H1 (cell line): ENCODE results near the gene ABCA13. TPM values are rescaled to one million over a fixed set of nuclear protein-coding genes. Genes with fewer than 3 reads are reported as not detected.

Experiments used
- CTCF ChIA-PET: fragments of 300-600 bp; sonication (Branson Sonifier 250); formaldehyde crosslinking; loops from one replicate; lab custom pipeline; 2021; ENCODE audit not compliant: partially characterized antibody; lab: Charles Lee
- POLR2A ChIA-PET: fragments of 300-600 bp; sonication (Branson Sonifier 250); formaldehyde crosslinking; loops from one replicate; lab custom pipeline; 2021; ENCODE audit warnings: inconsistent platforms; ENCODE audit not compliant: partially characterized antibody; lab: Charles Lee
- DNase-seq, 2 experiments: peaks; one replicate each; pipeline versions ENCODE4 v3.0.0 to v3.0.0-alpha.2; 2010 to 2022; ENCODE audit warnings: low spot score in 2 of 2, low read depth in 1 of 2, mixed read lengths in 1 of 2
- FAIRE-seq: peaks from 2 replicates; lab custom pipeline; 2011; peaks lifted over from hg19 to GRCh38; lab: Jason Lieb, UNC
- H2AFZ ChIP-seq: 2 replicates; pipeline ENCODE4 v1.8.1; 2012; ENCODE audit warnings: low read length, inconsistent platforms
- H2AK5ac ChIP-seq: 2 replicates; pipeline ENCODE4 v1.6.1; 2013; ENCODE audit warnings: low read depth, low read length
- H2BK120ac ChIP-seq: replicated peaks from 2 replicates; pipeline ENCODE3; 2013; ENCODE audit warnings: low read depth, low read length, inconsistent platforms
- H2BK12ac ChIP-seq: 2 replicates; pipeline ENCODE4 v1.6.1; 2013; ENCODE audit warnings: low read depth, low read length
- H2BK15ac ChIP-seq: 2 replicates; pipeline ENCODE4 v1.6.1; 2013; ENCODE audit warnings: low read length
- H2BK20ac ChIP-seq: 2 replicates; pipeline ENCODE4 v1.6.1; 2013; ENCODE audit warnings: low read length
- H2BK5ac ChIP-seq: 2 replicates; pipeline ENCODE4 v1.6.1; 2013; ENCODE audit warnings: low read depth, low read length
- H3K14ac ChIP-seq: 2 replicates; pipeline ENCODE4 v1.6.1; 2013; ENCODE audit warnings: inconsistent platforms; ENCODE audit not compliant: insufficient read length
- H3K18ac ChIP-seq: 2 replicates; pipeline ENCODE4 v1.6.1; 2013; ENCODE audit warnings: low read length; ENCODE audit errors: extremely low read depth
- H3K23ac ChIP-seq: 2 replicates; pipeline ENCODE4 v1.6.1; 2013; ENCODE audit warnings: inconsistent platforms; ENCODE audit not compliant: insufficient read length
- H3K23me2 ChIP-seq: 2 replicates; pipeline ENCODE4 v1.6.1; 2013; ENCODE audit warnings: low read depth, low read length
- H3K27ac ChIP-seq: 2 replicates; pipeline ENCODE4 v1.6.1; 2011; ENCODE audit warnings: low read depth, low read length, inconsistent platforms
- H3K27me3 ChIP-seq, 4 experiments: replicated peaks in 1 of 4; 1 replicate in 1 of 4; 2 replicates in 3 of 4; pipeline versions ENCODE4 v1.6.1 to v1.8.1; 2011 to 2013; ENCODE audit warnings: low read length in 3 of 4, mild to moderate bottlenecking in 3 of 4, inconsistent platforms in 2 of 4, mixed read lengths in 2 of 4, moderate library complexity in 1 of 4; ENCODE audit not compliant: control insufficient read depth in 3 of 4, insufficient read depth in 3 of 4; ENCODE audit errors: extremely low read depth in 1 of 4
- H3K36me3 ChIP-seq, 4 experiments: 2 replicates each; pipeline versions ENCODE4 v1.6.1 to v1.8.1; 2011 to 2013; ENCODE audit warnings: mild to moderate bottlenecking in 4 of 4, low read length in 3 of 4, moderate library complexity in 2 of 4, control low read depth in 1 of 4, inconsistent platforms in 1 of 4; ENCODE audit not compliant: insufficient read depth in 4 of 4, control insufficient read depth in 2 of 4
- H3K4ac ChIP-seq: replicated peaks from 2 replicates; pipeline ENCODE3; 2013; ENCODE audit warnings: low read length, low read depth, mixed read lengths, inconsistent platforms; ENCODE audit not compliant: insufficient read length
- H3K4me1 ChIP-seq, 4 experiments: replicated peaks in 1 of 4; 1 replicate in 1 of 4; 2 replicates in 3 of 4; pipeline versions ENCODE4 v1.6.1 to v1.8.1; 2011 to 2013; ENCODE audit warnings: low read length in 3 of 4, inconsistent platforms in 2 of 4, mixed read lengths in 1 of 4; ENCODE audit not compliant: insufficient read depth in 4 of 4, control insufficient read depth in 3 of 4
- H3K4me2 ChIP-seq, 2 experiments: 2 replicates each; pipeline versions ENCODE4 v1.6.1 to v1.8.1; 2011 to 2013; ENCODE audit warnings: low read depth in 2 of 2, low read length in 2 of 2, control low read depth in 1 of 2, inconsistent platforms in 1 of 2, mild to moderate bottlenecking in 1 of 2; ENCODE audit not compliant: insufficient read depth in 1 of 2
- H3K4me3 ChIP-seq, 4 experiments: fragments of 200-600, 300-600 bp in 1 of 4; sonication (generic), shearing (Covaris generic), sonication (Bioruptor Twin) in 1 of 4; 2 replicates each; pipeline versions ENCODE4 v1.5.1 to v1.8.1; 2011 to 2016; ENCODE audit warnings: low read length in 4 of 4, low read depth in 3 of 4, control low read depth in 2 of 4, inconsistent platforms in 2 of 4, mild to moderate bottlenecking in 2 of 4, mixed read lengths in 1 of 4, moderate library complexity in 1 of 4; ENCODE audit not compliant: insufficient read depth in 2 of 4; ENCODE audit errors: extremely low read depth in 1 of 4
- H3K56ac ChIP-seq: replicated peaks from 2 replicates; pipeline ENCODE3; 2013; ENCODE audit warnings: low read depth, mild to moderate bottlenecking, mixed read lengths, low read length, inconsistent platforms; ENCODE audit not compliant: insufficient read length
- H3K79me1 ChIP-seq: 2 replicates; pipeline ENCODE4 v1.6.1; 2013; ENCODE audit warnings: low read depth, low read length, control low read depth
- H3K79me2 ChIP-seq, 2 experiments: 2 replicates each; pipeline versions ENCODE4 v1.6.1 to v1.8.1; 2012 to 2013; ENCODE audit warnings: low read length in 2 of 2, mild to moderate bottlenecking in 2 of 2, inconsistent platforms in 1 of 2; ENCODE audit not compliant: insufficient read depth in 2 of 2, control insufficient read depth in 1 of 2
- H3K9ac ChIP-seq, 4 experiments: replicated peaks in 1 of 4; 1 replicate in 1 of 4; 2 replicates in 3 of 4; pipeline versions ENCODE4 v1.6.1 to v1.8.1; 2011 to 2013; ENCODE audit warnings: low read depth in 3 of 4, low read length in 3 of 4, control low read depth in 2 of 4, mild to moderate bottlenecking in 2 of 4, moderate library complexity in 2 of 4, inconsistent platforms in 1 of 4; ENCODE audit errors: extremely low read depth in 1 of 4
- H3K9me3 ChIP-seq, 2 experiments: 2 replicates each; pipeline versions ENCODE4 v1.6.1 to v1.8.1; 2012 to 2013; ENCODE audit warnings: mild to moderate bottlenecking in 2 of 2, moderate library complexity in 2 of 2, control low read depth in 1 of 2, inconsistent platforms in 1 of 2, low read depth in 1 of 2, low read length in 1 of 2, mixed read lengths in 1 of 2; ENCODE audit not compliant: insufficient read depth in 2 of 2
- H4K20me1 ChIP-seq, 2 experiments: replicated peaks in 1 of 2; 2 replicates each; pipeline versions ENCODE3 to v1.8.1; 2011 to 2013; ENCODE audit warnings: inconsistent platforms in 2 of 2, low read length in 2 of 2, mild to moderate bottlenecking in 1 of 2; ENCODE audit not compliant: insufficient read depth in 2 of 2, control insufficient read depth in 1 of 2
- H4K5ac ChIP-seq: 2 replicates; pipeline ENCODE4 v1.6.1; 2013; ENCODE audit warnings: low read length, low read depth, mixed read lengths, inconsistent platforms; ENCODE audit not compliant: insufficient read length
- H4K8ac ChIP-seq: 2 replicates; pipeline ENCODE4 v1.8.0; 2013; ENCODE audit warnings: mild to moderate bottlenecking, moderate library complexity, low read length, inconsistent platforms; ENCODE audit not compliant: insufficient read depth; ENCODE audit errors: extremely low read depth
- H4K91ac ChIP-seq: replicated peaks from 2 replicates; pipeline ENCODE3; 2013; ENCODE audit warnings: low read length, mixed read lengths, inconsistent platforms; ENCODE audit not compliant: insufficient read length
- ASH2L ChIP-seq: fragments of 200-600, 300-600 bp; sonication (generic); IDR thresholded peaks from one replicate; pipeline ENCODE4 v1.7.1; 2017; ENCODE audit warnings: low read length
- CHD2 ChIP-seq: IDR thresholded peaks from 2 replicates; pipeline ENCODE4 v1.6.1; 2012; ENCODE audit warnings: low read length, improper control_type of control experiment
- EGR1 ChIP-seq: IDR thresholded peaks from 2 replicates; pipeline ENCODE4 v1.6.1; 2011; ENCODE audit warnings: low read depth, low read length, borderline replicate concordance
- EZH2 ChIP-seq: fragments of 200-600 bp; sonication (generic); IDR thresholded peaks from 2 replicates; pipeline ENCODE4 v1.7.1; 2012; ENCODE audit warnings: low read depth, mild to moderate bottlenecking, moderate library complexity, low read length, inconsistent platforms; ENCODE audit not compliant: severe bottlenecking
- NRF1 ChIP-seq: IDR thresholded peaks from 2 replicates; pipeline ENCODE4 v1.6.1; 2011; ENCODE audit warnings: mild to moderate bottlenecking, low read depth, low read length, improper control_type of control experiment
- RNF2 ChIP-seq: fragments of 200-900, 300-1000 bp; sonication (generic); IDR thresholded peaks from 2 replicates; pipeline ENCODE4 v1.7.1; 2016; ENCODE audit warnings: borderline replicate concordance, low read depth, mild to moderate bottlenecking, antibody characterized with exemption, low read length; ENCODE audit not compliant: poor library complexity, severe bottlenecking; ENCODE audit errors: missing control alignments
- RXRA ChIP-seq: IDR thresholded peaks from 2 replicates; pipeline ENCODE4 v1.6.1; 2011; ENCODE audit warnings: low read depth, mild to moderate bottlenecking, low read length, moderate library complexity; ENCODE audit not compliant: insufficient read depth
- SIRT6 ChIP-seq: IDR thresholded peaks from one replicate; pipeline ENCODE4 v1.7.1; 2012; ENCODE audit warnings: low read length, inconsistent platforms
- SP2 ChIP-seq: IDR thresholded peaks from 2 replicates; pipeline ENCODE4 v1.6.1; 2012; ENCODE audit warnings: mild to moderate bottlenecking, low read length, inconsistent platforms
- SRF ChIP-seq: IDR thresholded peaks from 2 replicates; pipeline ENCODE4 v1.6.1; 2011; ENCODE audit warnings: mild to moderate bottlenecking, low read depth, low read length, moderate library complexity
- TBP ChIP-seq: IDR thresholded peaks from 2 replicates; pipeline ENCODE4 v1.6.1; 2011; ENCODE audit warnings: low read depth, low read length, improper control_type of control experiment
- USF2 ChIP-seq: IDR thresholded peaks from 2 replicates; pipeline ENCODE4 v1.6.1; 2011; ENCODE audit warnings: low read length, improper control_type of control experiment
- WGBS, 2 experiments: shearing (Covaris generic) in 1 of 2; methylation state at CpG; one replicate each; pipeline versions ENCODE4 v1.1.6 to v1.1.7; 2013 to 2015; ENCODE audit warnings: low lambda C conversion rate in 2 of 2, mixed read lengths in 2 of 2, inconsistent platforms in 1 of 2, low coverage in 1 of 2, missing lambda C conversion rate in 1 of 2; ENCODE audit not compliant: insufficient replicate concordance in 2 of 2, insufficient coverage in 1 of 2, insufficient read length in 1 of 2; ENCODE audit errors: extremely low coverage in 1 of 2, missing lambda C conversion rate in 1 of 2; 5-methylcytosine and 5-hydroxymethylcytosine counted together
- polyA plus RNA-seq, 7 experiments: library from polyadenylated mRNA; depleted of rRNA in 3 of 7; stranded (reverse) in 5 of 7; unstranded in 2 of 7; fragments of >200 nt in 5 of 7; fragments of 200-250 nt in 2 of 7; gene quantifications; 1 replicate in 5 of 7; 2 replicates in 1 of 7; 4 replicates in 1 of 7; pipeline versions ENCODE4 v1.2.1 to v1.2.3, GENCODE V29; 2011 to 2013; ENCODE audit warnings: missing spikeins in 2 of 7, mixed read lengths in 2 of 7
- total RNA-seq: library from RNA; stranded (reverse); fragmentation: NEBNext Ultra II Directional; extraction: Animal tissue kit (Norgen Biotek cat#: 25700); gene quantifications from 2 replicates; pipeline ENCODE4 v1.2.1, GENCODE V29; 2021

Gene ABCA13
- total and polyA plus RNA-seq, 2 of the 8 experiments (the other 6 are each of a cell fraction or from before 2014, with no cell fraction given) = 0.07 to 0.09 TPM

GRCh38 chr7:48274662-48275061 lies 103.4 kb downstream of the ABCA13 start:
- no peak overlapping the region for H3K9ac ChIP-seq
- no peaks in the 10 kb centered on the region for H3K4me1 ChIP-seq
- no peak overlapping the region for H2BK15ac ChIP-seq
- no peak overlapping the region for H2AK5ac ChIP-seq
- no peak overlapping the region for H2BK20ac ChIP-seq
- no peaks in the 10 kb centered on the region for H3K27me3 ChIP-seq
- FAIRE-seq (peak; percentile 7), DNase-seq (no peak)
- no peak overlapping the region for H2BK5ac ChIP-seq
- no peaks in the 10 kb centered on the region for H3K23me2 ChIP-seq
- H3K4me2 ChIP-seq = no peak overlapping the region
- H4K20me1 ChIP-seq = no peaks in the 10 kb centered on the region
- no peak overlapping the region for H3K4me3 ChIP-seq
- no peaks in the 10 kb centered on the region for H3K79me2 ChIP-seq
- 89% methylated on average over 3 of the region's 3 CpGs; no CpG with 5 or more reads in 1 of the 2 experiments for WGBS, 2 experiments
- H3K14ac ChIP-seq = no peak overlapping the region
- H2AFZ ChIP-seq = 0 out of 2 replicates have a peak overlapping the region, but pooled peaks have one; percentile 49
- POLR2A ChIA-PET = no interaction called here
- no peak overlapping the region for H3K18ac ChIP-seq
- H3K56ac ChIP-seq = no peak overlapping the region
- H4K8ac ChIP-seq = no peak overlapping the region
- no peaks in the 10 kb centered on the region for H3K36me3 ChIP-seq
- no peak overlapping the region for H3K27ac ChIP-seq
- no peak overlapping the region for H2BK120ac ChIP-seq
- CTCF ChIA-PET = interaction anchor here (0.5 to 1.4 kb wide), 3 partner anchors 12 to 120 kb away, joined by 3 to 4 read pairs (median 3); no protein-coding TSS in a partner anchor
- no peak overlapping the region for H3K4ac ChIP-seq
- H3K23ac ChIP-seq = no peak overlapping the region
- H3K9me3 ChIP-seq = no peaks in the 10 kb centered on the region
- H4K91ac ChIP-seq = no peak overlapping the region
- no peaks in the 10 kb centered on the region for H3K79me1 ChIP-seq
- no peak overlapping the region for H4K5ac ChIP-seq
- H2BK12ac ChIP-seq = no peak overlapping the region
- TF ChIP-seq USF2 = no peak
- no peak for TF ChIP-seq SP2
- TF ChIP-seq ASH2L = no peak
- no peak for TF ChIP-seq EGR1
- no peak for TF ChIP-seq RXRA
- no peak for TF ChIP-seq SIRT6
- no peak for TF ChIP-seq EZH2
- TF ChIP-seq RNF2 = no peak
- no peak for TF ChIP-seq NRF1
- TF ChIP-seq CHD2 = no peak
- no peak for TF ChIP-seq SRF
- no peak for TF ChIP-seq TBP
